Mesenteric fat pad (tissue), 1 donor: ENCODE measurements around the gene SLC17A4. TPM values are rescaled to one million over a fixed set of nuclear protein-coding genes. Genes with fewer than 3 reads are reported as not detected.

Source experiments
- DNase-seq: peaks from one replicate; pipeline ENCODE4 v3.0.0-alpha.2; 2020; ENCODE audit warnings: low spot score
- total RNA-seq: library from RNA; stranded (reverse); fragmentation: NEBNext Ultra II Directional; extraction: Animal tissue kit (Norgen Biotek cat#: 25700); gene quantifications from one replicate; pipeline ENCODE4 v1.2.1, GENCODE V29; 2021
- donor health status: DM: yes; HTN: yes; CAD: no.

SLC17A4 gene
- total RNA-seq, 1 donor from 2014 or later: 0.10 TPM

DNA sequence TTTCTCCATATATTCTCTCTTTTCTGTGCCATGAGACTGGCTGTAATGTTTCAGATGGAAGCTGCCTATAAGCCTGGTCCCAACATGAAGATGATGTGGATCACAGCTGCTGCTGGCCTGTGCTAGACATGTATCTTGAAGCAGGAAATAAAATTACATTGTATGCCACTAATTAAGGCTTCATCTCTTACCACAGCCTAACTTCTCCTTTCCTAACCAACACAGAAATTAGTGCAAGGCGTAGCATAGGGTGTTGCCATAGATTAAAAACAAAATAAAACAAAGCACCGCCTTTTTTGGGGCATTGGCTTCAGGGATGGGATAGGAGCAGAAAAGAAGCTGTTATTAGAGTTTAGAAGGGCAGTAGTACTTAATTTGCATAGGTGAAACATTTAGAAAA is 4.7 kb upstream of the SLC17A4 start:
- DNase-seq: no peak

DNA sequence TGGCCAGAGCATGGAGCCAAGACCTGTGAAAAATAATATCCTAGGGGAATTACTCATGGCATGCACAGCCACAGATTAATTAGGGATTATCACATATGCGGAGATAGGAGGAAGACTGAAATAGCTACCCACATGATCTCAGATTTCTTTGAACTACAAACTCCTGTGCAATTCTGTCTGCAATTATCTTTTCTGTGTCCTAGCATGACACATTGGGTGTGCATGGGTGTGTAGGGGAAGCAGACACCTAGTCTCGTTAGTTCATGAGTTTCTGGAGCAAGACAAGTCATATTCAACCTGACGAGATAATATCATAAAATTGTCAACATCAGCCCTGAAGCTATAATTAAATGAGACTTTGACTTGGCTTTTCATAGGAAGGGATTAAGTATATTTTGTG is 3.6 kb upstream of the SLC17A4 start:
- DNase-seq: no peak

- no peak for DNase-seq
These were observed 1.5 kb upstream of the SLC17A4 start for GRCh38 chr6:25753079-25753478.

- no peak for DNase-seq
These were observed 941 bp downstream of the SLC17A4 start for GRCh38 chr6:25755483-25755882.

- DNase-seq: no peak
These were observed 2.1 kb downstream of the SLC17A4 start for GRCh38 chr6:25756382-25757363.

DNA sequence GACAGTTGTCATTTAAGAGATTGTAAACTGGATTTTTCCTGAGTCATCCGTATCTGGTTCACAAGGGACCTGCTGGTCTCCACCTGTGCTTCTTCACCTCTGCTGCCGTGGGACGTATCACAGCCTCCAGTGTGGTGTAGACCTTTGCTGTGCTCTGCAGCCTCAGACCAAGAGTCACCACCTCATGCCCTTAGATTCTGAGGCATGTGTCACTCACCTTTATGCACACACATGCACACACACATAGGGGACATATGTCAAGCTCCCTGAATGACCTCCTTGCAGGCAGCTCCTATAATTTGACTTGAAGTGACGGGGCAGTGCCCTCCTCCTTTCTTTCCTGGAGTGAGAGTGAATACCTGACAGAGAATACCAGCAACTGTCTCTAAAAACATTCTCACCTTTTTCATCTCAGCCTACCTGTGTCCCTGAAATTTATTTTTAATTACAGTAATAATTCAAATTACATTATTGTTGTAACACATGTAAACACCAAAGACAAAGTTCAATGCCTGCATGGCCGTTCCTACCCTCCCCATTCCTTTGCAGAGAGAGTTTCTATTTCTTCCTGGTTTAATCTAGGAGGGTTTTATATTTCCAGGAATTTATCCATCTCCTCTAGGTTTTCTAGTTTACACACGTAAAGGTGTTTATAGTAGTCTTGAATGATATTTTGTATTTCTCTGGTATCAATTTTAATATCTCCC is 3.5 kb downstream of the SLC17A4 start:
- DNase-seq: no peak

GRCh38 chr6:25764611-25765010 is 10.1 kb downstream of the SLC17A4 start:
- DNase-seq: no peak

GRCh38 chr6:25768566-25768965 is 14.0 kb downstream of the SLC17A4 start:
- no peak for DNase-seq

GRCh38 chr6:25769983-25770382 is 15.4 kb downstream of the SLC17A4 start:
- DNase-seq: no peak

DNA sequence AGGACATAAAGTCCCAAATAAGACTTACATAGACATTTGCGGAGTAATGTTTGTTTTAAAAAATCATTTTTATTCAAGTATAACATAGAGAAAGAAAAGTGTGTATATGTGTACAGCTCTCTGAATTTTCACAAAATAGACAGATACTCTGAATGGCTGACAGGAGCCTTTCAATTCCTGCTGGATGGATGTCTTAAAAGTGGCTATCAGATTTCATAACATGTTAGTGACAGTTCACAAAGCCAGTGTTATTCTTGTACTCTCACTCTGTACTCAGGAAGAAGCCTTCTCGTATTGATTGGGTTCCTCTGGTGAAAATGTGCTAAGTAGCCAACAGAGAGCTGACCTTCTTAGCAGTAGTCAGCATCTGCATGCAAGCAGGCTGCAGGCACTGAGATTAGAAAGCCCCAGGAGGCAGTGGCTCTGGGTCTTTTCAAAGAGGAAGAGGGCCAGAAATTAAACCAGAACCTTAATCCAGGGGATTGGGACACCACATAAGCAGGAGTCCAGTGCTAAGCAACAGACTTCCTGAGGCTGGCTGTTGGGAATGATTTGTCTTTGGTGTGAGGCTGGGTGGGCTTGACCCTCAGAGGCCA is 19.7 kb downstream of the SLC17A4 start:
- no peak for DNase-seq

DNA sequence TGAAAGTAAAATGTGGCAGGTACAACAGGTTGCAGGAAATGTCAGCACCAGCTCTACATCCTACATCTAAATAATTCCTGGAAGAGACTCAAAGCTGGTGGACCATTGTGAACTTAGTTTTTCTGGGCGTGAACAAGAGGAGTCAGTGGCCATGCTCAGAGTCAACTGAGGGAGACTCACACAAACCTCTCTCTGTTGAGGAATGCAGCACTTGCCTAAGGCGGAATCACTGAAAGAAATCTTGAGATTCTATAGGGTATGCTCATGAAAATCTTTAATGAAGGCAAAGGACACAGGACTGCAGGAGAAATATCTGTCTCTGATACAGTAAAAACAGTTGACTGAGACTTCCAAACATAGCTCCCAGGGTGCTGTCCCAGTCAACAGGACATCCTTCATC is 22.5 kb downstream of the SLC17A4 start:
- no peak for DNase-seq

- no peak for DNase-seq
These were observed 23.5 kb downstream of the SLC17A4 start for GRCh38 chr6:25777856-25778649.

DNA sequence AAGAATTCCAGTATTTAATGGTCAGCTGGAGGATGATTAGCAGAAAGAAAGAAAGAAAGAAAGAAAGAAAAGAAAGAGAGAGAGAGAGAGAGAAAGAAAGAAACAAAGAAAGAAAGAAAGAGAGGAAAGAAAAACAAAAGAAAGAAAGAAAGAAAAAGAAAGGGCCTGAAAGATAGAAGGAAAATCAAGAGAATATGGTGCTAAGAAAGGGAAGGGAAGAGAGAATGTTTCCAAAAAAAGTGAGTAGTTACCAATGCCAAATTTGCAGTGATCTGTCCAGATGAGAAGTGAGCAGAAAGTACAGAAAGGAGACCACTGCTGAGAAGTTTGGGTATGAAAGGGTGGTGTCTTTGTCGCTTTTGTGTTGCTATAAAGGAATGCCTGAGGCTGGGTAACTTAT is 26.6 kb downstream of the SLC17A4 start:
- no peak for DNase-seq

DNA sequence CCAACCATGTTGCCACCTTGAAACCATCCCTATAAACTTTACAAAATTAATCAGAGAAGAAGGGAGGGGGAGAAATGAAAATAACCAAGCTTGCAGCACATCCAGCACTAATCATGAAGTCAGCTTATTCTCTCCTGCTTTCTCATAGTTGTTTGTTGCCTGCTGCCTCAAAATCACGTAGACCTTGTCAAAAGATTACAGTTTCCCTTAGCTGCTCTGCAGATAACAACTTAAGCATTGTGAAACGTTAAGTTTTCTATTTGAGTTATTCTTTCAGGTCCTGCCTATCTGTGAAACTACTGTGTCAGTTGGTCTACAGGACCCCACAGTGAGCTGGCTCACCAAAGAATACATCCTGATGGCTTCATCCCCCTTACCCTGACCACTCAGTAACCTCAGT is 32.9 kb downstream of the SLC17A4 start:
- DNase-seq: no peak

DNA sequence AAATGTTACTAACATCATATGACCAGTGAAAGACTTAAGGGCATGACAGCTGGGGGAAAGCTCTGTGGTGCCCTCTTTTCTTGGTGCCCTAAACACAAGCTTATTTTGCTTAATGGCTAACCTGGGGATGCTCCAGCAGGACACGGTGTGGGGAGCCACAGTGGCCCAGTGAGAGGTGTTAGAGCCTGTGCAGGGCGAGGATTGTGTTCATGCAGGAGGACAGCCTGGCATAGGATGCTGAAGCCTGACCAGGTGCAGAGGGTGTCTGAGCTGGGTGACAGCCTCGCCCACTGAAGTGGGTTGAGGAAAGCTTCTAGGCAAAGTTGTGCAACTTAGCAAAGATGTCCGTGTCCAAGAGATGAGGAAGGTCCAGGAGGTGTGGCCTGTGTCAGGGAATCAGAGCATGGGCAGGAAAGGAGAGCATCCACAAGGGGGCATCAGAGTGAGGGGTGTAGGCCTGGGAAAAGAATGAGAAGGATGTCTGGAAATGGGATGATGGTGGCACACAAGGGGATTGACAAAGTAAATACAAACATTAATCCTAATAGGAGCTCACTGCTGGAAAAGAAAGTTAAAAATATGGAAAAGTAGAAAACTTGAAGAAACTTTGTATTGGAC is 33.9 kb downstream of the SLC17A4 start:
- no peak for DNase-seq

DNA sequence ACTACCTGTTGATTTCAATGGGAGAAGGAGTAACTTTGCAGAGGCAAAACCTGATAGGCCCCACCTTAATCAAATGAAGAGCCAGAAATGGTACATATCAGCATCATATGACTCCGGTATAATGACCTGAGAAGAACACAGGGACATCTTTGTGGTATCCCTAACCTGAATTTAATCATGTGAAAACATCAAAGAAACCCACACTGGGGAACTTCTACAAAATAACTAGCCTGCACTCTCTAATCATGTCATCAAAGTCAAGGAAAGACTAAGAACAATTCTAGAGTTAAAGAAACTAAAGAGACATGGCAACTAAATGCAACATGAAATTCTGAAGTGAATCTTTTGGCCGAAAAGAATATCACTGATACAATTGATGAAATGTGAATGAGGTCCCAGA is 34.9 kb downstream of the SLC17A4 start:
- no peak for DNase-seq

DNA sequence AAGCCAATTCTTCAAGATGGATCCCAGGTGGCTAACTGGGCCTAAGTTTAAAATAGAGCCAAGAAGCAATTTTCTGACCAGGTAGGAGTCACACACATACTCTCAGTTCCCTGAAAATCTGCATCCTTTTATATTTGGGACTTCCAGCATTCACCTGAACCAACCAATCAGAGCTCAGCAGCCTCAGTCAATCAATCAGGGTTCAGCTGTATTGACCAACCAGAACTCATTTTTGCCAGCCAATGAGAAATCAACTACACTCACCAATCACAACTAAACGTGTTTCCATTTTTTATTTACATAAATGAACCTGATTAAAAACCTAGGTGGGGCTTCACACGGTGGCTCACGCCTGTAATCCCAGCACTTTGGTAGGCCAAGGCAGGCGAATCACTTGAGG is 37.5 kb downstream of the SLC17A4 start:
- DNase-seq: no peak

GRCh38 chr6:25793970-25794369 is 39.4 kb downstream of the SLC17A4 start:
- no peak for DNase-seq

- DNase-seq: no peak
These were observed 40.2 kb downstream of the SLC17A4 start for GRCh38 chr6:25794784-25795183.

DNA sequence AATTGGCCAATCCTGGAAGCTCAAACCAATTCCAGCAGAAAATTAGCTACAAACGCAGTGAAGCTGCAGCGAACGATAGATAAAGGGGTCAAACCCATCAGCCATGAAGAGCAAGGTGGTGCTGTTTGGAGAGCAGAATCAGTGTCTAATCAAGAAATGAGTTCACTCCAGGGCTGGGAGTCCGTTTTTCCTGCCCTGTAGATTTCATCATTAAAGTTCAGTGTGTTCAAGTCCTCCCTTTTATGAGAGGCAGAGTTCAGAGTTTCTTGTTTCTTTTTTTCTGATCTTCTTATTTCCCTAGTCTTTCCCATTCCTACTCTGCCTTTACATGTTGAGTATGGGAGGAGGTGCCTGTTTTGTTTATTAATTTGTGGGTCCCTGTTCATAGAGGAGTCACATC is 46.9 kb downstream of the SLC17A4 start:
- DNase-seq: no peak

DNA sequence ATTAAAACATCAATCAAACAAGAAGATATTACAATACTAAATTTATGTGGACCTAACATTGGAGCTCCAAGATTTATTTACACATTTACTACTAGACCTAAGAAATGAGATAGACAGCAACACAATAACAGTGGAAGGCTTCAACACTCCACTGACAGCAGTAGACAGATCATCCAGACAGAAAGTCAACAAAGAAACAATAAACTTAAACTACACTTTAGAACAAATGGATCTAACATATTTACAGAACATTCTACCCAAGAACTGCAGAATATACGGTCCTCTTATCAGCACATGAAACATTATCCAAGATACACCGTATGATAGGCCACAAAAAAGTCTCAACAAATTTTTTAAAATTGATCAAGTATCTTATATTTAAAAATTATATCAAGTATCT is 50.3 kb downstream of the SLC17A4 start:
- DNase-seq: no peak
